NCI-H1930 (cell line): ENCODE data around the gene CYTH1.

Source experiments
- DNase-seq, 2 experiments: peaks; one replicate each; lab custom pipeline; 2025; lab: John Stamatoyannopoulos, UW

CYTH1 gene

DNA sequence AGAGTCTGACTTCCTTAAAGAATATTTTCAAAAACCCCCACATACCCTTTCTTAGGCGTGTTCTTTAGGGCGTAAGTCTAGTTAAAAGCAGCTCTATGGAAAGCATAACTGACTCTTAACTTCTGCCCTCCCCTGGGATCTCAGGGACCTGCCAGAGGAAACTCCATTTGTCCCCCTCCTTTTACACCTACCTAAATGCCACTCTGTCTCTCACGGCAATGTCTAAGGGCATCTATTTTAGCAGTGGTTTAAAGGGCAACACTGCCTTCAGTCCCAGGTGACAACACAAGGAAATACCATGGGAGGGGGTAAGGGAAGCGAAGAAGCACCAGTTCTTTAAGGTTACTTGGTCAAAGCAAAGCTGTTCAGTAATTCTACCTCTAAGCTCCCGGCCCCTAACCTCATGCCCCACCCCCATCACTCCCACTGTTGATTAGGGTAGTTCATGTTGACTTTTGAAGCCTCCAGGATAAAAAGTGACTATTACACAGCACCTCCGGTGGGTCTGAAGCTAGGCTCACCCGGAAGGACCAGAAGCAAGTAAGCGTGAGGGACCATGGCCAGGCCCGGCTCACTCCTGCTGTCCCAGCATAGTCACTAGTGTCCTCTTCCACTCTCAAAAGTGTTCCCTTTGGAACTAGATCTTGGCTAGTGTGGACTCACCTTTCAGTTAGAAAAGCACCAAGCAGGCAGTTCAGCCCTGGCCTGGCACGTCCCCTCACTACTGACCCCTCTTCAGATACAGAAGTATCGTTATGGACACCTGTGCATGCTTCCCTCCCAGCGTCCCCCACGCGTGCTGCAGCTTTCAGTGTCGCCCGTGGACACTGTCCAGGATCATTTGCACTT lies 47.1 kb downstream of the CYTH1 start:
- DNase-seq = no peak

DNA sequence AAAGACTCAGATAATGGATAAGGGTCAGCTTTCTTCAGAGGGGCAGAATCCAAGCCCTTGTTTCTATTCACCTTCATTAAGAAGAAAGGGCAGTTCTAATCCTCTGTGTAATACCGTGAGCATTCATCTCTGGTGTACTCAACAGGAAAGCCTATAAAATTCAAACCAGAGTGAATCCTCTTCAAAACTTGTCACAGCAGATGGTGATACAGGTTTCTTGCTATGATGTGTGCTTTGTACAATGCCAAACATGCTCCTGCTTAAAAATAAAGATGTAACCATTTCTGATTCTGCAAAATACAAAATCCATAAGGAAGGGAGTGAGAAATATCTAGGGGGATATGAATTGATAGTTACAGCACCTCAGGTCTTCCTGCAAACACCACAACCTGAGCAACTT lies 49.7 kb downstream of the CYTH1 start:
- no peak for DNase-seq

DNA sequence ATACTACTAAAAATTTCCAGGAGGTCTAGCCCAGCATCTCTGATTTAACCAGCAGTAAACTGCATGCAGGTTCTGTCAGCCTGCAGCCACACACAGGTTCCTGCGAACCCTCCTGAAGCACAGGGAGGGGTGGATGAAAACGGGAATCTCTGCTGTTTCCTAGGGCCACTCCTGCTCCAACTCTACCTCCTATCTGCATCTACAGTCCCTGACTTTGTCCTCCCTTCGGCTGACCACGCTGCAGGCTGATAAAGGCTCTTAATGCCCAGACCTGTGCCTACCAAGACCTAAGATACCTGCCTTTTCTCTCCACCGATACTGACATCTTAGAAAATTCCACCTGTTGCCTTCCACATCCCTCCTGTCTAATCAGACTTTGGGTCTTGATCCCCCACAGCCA lies 50.2 kb downstream of the CYTH1 start:
- no peak for DNase-seq

DNA sequence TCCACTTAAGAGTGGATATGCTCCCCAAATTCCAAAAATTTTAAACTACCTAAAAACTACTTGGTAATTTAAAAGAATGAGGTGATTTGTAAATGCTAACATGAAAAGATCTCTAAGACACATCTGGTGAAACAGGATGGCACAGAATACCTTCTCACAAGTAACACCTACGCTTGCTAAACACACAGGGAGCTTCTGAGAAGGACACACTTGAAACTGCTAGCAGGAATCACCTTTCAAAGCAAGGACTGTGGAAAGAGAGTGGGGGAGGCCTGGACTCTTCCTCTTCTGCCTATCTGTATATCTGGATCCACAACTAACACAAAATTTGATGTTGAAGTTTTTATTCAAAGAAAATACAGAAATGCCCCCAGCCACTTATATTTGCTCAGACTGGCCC lies 52.4 kb downstream of the CYTH1 start:
- no peak for DNase-seq

DNA sequence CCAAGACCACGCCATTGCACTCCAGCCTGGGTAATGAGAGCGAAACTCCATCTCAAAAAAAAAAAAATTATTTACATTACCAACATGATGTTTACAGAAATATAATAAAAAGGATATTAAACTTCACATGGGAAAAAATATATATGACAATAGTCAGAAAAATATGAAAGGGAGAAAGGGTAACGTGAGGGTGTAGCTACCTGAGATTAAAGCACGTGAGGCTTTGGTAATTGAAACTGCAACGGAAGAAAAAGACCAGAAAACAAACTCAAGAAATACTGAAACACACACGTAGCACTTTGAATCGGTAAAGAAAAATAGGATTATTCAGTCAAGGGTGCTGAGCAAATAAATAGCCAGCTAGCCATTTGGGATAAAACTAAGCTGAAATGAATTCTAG lies 53.6 kb downstream of the CYTH1 start:
- DNase-seq = no peak

DNA sequence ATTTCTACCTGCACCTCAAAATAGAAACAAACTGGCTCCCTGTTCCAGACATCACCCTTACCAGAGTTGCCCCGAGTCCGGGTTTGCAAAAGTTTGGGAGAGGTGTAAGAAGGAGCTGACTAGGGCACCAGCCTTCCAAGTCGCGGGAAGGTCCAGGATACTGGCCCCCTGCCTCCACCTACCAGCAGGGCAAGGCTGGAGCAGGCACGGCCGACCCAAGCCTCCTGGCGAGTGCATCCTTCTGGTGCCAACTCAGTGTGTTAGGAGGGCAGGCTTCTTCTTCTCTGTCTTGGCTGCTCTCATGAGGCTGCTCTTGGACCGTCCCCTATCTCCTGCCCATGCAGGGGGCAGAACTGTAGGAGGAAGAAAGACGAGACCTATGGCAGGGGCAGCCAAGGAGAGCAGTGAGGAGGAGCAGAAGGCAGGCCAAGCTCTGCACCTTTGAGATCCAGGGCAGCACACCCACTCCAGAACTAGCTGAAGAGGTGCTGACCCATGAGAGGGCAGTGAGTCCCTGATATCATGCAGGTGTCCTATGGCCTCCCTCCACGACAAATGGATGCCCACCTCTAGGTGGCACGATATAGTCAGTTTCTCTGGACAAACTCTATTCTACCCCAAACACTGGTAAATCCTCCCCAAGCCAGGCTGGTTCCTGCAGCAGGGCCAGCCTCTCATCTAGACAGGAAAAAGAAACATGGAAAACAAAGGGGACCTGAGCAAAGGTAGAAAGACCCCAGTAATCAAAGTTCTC lies 54.4 kb downstream of the CYTH1 start:
- no peak for DNase-seq

DNA sequence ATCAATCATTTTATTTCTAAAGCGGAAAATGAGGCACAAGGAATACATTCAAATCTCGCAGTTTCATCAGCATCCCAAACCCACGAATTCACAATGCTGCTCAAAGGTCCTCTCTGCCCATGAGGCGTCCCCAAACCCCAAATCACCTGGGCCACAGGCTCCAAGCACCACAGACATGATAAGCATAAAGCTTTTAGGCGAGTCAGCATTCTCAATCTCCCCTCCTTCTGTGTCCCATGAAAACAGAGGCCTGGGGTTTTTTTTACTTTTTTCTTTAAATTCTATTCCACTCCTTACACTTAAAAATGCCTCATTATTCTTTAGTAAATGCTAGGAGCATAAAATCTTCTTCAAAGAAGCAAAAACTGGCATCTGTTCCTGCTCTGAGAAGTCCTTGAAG lies 55.0 kb downstream of the CYTH1 start:
- DNase-seq = no peak

DNA sequence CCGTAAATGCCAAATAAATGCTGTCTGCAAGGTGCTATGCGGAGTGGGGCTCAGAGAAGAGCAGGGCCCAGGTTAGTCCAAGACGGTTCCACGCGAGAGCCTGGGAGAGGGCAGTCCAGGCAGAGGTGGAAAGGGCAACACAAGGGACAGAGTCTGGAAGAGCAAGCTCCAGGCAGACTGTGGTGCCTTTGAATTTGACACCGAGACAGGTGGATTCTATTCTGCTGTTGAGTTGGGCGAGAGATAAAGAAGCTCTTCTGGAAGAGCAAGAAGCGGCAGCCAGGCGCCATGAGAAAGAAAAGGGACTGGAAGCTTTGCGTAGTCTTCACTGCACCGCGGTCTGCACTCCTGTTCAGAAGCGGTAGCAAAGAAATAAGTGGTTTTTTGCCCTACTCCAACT lies 55.6 kb downstream of the CYTH1 start:
- DNase-seq = no peak

DNA sequence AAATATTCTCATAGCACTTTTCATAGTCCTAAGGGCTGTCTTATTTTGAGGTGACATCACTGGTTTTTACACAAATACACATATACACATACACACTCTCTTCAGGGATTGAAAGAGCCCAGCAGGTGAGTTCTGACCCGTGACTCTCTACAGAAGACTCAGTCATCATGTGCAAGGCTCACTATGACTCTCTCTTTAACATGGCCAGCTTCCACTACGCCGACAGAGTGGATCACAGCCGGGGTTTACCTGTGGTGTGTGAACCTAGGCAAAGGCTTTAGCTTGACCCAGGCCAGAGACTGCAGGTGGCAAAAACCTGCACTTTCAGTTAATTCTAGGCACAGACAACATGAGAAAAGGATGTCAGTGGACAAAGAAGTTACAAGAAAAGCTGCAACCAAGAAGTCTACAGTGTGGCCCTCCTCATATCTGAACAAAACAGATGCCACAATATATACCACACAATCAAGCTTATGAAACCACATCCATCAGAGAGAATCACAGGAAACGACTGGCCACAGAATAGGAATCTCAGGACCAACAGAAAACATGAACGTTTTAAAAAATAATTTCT lies 56.5 kb downstream of the CYTH1 start:
- DNase-seq = no peak

DNA sequence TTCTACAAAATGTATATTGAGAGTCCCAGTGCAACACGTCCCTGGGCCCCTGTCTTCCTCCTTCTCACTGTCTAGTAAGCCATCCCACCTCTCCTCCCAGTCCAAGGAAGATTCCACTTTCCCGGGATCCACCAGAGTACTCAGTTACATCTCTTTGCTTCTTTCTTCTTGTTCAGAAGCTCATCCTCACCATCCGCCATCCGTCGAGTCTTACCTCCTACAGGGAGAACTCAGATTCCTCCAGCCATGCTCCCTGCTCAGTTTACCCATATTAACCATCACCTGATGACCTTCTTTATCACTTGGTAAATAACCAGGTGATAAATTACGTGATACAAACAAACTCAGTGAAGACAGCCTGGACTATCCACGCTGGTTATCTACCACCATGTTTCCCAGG lies 57.1 kb downstream of the CYTH1 start:
- no peak for DNase-seq

DNA sequence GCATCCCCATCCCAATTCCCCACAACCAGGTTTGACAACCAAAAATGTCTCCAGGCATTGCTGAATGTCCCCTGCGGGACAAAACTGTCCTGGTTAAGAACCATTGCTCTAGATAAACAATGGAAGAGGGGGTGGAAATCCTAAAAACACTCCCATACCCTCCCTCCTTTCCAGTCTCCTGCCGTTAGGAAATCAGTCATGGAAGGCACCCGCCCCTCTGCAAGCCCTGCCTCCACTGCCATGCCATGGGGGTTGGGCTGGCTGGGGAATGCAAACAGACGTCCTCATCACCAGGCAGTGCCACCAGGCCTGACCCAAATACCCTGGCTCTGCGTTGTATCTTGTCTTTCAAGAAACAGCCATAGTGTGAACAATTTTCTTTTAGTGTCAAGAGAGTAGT lies 57.5 kb downstream of the CYTH1 start:
- no peak for DNase-seq

DNA sequence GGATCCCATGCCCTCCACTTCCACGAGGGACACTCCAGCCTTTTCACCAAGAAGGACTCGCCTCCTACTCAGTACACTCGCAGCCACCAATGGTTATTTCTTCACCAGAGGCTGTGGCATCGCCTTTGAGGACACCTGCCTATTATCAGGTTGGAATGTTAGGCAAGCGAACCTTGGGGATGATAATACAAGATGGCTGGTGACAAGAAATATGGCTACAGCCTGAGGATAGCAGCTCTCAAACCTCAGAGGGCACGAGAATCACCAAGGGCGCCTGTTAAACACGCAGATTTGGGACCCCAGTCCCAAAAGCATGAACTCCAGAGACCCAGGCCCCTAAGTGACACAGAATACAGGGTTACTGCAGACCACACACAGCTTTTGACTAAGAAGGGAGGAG lies 58.1 kb downstream of the CYTH1 start:
- no peak for DNase-seq

DNA sequence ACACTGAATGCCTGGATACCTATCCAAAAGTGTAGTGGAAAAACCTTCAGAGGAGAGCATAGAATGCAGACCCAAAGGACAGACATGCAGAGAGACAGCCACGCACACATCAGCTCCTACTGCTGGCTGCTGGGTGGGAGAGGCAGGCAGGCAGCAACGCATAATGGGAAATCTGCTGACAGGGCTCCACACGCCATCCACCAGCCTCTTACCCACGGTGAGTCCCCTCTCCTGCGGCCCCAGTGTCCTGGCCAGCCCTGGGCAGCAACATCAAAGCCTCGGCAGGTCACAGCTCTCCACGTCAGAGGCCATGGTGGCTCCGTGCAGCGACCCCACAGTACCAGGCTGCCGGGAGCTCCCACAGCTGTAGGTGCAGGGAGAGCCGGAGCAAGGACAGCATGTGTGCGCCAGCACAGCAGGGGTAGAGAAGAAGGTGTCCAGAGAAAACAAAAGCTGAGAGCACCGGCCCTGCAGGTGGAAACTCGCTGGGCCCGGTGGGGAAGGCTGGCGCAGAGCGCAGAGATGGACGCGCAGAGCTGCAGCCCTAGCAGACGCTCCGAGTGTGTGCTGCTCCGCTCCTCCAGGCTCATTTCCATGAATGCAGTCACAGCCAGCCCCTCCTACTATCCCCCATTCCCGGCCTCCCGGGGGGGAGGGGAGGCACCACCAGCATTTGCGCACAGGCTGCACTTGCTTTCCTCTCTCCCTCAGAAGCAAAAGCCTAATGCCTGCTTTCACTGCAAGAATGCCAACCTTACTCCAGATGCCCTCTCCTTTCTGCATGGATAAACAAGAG lies 58.9 kb downstream of the CYTH1 start:
- DNase-seq = no peak

DNA sequence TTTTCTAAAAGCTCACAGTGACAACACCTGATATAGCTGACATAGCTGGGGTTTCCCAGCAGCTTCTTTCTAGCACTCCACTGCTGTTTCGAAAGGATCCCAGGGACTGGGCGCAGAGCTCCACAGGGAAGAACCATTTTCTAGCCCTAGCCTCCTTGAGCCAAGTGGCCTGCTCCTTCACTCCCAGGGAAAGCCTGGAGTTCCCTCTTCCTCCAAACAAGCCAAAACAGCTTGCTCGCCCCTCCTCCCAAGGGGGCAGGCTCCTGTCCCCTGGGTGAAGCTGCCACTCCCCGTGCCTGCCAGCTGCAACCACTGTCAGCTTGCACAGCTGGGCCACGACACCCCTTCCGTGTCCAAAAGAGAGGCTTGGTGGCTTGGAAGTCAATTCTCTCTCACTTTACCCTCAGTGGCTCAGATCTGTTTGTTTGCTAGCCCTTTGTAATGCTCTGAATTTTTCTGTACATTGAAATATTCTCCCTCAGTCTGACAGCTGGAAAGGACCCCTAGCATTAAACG lies 59.8 kb downstream of the CYTH1 start:
- DNase-seq = no peak

DNA sequence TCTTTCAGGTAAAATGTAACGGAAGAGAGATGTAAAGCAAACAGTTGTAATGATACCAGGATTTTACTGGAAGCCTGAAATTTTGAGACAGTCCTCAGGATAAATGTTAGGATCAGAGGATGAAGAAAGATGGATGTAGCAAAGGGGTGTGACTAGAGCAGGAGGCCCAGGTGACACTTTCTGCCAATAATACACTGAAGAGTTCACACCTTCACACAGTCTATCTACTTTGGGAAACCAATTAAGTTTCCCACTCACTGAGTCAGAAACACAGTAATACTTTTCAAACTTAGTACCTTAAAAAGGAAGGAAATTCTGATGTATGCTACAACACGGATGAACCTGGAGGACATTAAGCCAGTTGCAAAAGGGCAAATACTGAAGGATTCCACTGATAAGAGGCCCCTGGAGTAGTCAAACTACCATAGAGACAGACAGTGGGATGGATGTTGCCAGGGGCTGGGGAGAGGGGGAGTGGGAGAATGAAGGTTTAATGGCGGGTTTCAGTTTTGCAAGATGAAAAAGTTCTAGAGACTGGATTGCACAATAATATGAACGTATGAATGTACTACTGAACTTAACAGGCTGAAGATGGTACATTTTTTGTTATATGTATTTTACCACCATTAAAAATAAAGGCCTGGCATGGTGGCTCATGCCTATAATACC lies 62.3 kb downstream of the CYTH1 start:
- DNase-seq = no peak

DNA sequence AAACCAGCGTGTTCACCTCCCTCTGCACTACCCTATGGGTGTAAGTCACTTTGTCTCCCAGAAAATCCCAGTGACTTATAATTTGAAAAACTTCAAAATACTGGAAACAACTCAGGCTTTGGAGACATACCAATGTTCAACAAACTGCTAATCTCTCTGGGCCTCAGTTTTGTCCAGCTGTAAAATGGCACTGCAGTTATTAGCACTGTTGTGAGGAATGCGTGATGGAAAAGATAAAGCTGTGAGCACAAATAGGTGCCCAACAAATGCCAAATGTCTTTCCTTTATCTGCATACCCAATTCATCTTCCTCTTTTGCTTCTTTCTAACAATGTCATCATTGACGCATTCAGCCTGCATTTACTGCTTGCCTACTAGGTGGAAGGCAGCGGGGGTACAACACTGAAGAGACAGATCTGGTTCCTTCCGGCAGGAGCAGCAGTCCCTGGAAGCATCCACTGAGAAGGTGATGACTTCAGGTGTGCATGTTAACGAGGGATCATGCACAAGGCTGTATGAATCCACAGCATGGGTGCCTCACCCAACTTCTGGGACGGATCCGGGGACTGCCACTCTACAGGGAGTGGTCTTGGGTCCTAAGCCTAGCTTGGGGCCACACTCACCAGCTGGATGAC lies 63.4 kb downstream of the CYTH1 start:
- no peak for DNase-seq

DNA sequence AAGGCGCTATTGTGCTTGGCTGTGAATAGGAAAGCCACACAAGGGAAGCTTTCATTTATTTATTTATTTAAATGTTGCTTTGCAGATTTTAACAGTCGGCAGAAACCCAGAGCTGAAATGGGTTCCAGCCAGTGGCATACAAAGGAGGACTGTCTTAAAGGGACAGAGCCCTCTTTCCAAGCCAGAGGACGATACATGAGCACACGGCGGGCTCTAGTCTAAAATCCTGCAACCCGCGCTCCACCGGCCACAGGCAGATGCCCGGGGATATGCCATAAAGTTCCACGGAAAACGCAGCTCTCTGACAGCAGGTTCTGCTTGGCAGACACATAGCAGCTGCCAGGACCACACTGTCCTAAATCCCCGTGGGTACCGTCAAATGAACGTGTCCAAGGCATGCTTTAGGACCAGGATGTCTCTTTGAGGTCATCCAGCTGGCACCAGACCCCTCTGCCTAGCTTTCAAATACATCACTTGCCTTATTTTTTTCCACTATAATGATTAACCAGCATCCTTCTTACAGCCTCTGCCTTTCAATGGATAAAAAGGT lies 64.6 kb downstream of the CYTH1 start:
- DNase-seq = no peak

DNA sequence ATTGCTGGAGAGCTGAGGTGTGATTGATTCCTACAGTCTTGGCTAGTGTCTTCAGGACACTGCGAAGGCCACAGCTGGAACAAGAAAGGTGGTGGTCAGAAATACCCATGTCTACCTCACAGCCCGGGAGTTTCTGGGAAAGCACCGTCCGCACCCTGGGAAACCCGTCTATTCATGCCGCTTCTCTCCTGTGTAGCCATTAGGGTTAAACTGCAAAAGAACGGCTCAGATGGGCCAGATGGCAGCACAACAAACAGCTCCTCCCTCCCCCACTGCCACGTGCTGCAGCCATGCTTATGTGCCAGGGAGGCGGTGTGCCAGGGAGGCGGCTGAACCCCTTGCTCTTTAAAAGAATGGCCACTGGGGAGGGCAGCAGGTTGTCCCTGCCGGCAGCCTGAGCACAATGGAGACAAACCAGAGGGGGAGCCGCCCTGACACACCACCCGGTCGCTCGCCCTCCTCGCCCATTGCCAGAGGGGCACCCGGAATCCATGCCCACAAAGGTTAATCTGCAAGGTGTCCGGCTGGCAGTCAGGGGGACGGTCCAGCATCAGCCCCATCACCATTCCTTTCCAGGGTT lies 65.2 kb downstream of the CYTH1 start:
- no peak for DNase-seq

DNA sequence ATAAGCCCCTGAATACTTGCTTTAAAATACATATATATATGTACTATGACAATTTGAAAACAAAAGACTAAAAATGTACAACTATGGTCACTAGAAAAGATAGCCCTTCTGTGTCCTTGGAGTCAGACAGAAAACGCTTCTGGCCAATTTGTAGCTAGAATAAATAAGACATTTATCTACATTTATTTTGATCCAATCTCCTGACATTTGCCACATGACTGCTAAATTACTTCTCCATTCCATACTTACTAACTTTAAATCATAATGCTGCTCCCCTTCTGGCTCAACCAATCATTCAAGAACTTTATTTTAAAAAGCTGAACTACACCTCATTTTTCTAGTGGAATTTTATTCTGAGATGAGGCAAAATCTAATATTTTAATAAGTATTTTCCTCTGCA lies 65.8 kb downstream of the CYTH1 start:
- DNase-seq = no peak

DNA sequence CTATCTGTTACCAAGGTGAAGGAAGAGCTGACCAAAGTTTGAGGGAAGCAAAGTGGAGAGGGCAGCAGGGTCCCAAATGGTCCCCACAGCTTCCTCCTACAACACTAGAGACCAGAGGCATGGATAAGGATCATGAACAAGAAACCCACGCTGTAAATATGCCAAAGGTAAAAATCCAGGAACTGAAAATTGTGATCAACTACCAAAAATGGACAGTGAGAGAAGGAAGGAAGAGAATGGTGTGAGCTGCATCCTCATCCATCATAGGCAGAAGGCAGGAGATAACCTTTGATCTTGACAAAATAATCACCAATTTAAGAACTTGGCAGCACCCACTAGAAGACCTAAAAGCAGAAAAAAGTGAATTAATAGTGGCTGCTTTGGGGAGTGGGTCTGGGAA lies 66.2 kb downstream of the CYTH1 start:
- DNase-seq = no peak
